GM12878 (cell line): ENCODE results near the gene SGIP1. TPM values are rescaled to one million over a fixed set of nuclear protein-coding genes. Genes with fewer than 3 reads are reported as not detected.

Source experiments
- ATAC-seq: fragments of 200-7000 bp; cut with Tn5 transposase; 3 replicates; pipeline ENCODE4 v1.9.1; 2020; ENCODE audit warnings: mild to moderate bottlenecking, moderate library complexity
- BruUV-seq: library from RNA; stranded (reverse); fragments of 400-500 nt; replicated peaks from 2 replicates; lab custom pipeline; 2021; lab: Mats Ljungman, UMichigan
- CTCF ChIA-PET: fragments of 300-600 bp; sonication (Branson Sonifier 250); formaldehyde crosslinking; extraction: SDS; loops from one replicate; lab custom pipeline; 2021; ENCODE audit warnings: inconsistent platforms; lab: Yijun Ruan, JAX
- POLR2A ChIA-PET: fragments of 350-600 bp; formaldehyde crosslinking; extraction: SDS; loops from one replicate; lab custom pipeline; 2021; ENCODE audit warnings: inconsistent platforms; lab: Charles Lee
- RAD21 ChIA-PET: fragments of 300-600 bp; sonication (Branson Sonifier 250); formaldehyde crosslinking; loops from one replicate; lab custom pipeline; 2023; ENCODE audit warnings: antibody characterized with exemption; ENCODE audit not compliant: unreplicated experiment; lab: Charles Lee
- SMC1A ChIA-PET: fragments of 300-600 bp; sonication (Branson Sonifier 250); formaldehyde crosslinking; loops from one replicate; lab custom pipeline; 2023; ENCODE audit not compliant: unreplicated experiment, uncharacterized antibody; lab: Charles Lee
- DNase-seq: peaks from one replicate; pipeline ENCODE4 v3.0.0-alpha.2; 2011; ENCODE audit warnings: low read depth, low spot score
- FAIRE-seq: peaks from 3 replicates; lab custom pipeline; 2011; peaks lifted over from hg19 to GRCh38; lab: Jason Lieb, UNC
- H2AFZ ChIP-seq: 2 replicates; pipeline ENCODE4 v1.6.0; 2011; ENCODE audit warnings: low read depth, low read length, control low read depth; ENCODE audit not compliant: control insufficient read depth
- H3K27ac ChIP-seq: 2 replicates; pipeline ENCODE4 v1.5.1; 2011; ENCODE audit warnings: control low read depth; ENCODE audit not compliant: control insufficient read depth, insufficient read depth
- H3K27me3 ChIP-seq, 2 experiments: replicated peaks in 1 of 2; 2 replicates each; pipeline versions ENCODE4 v1.6.0 to v1.6.1; 2011; ENCODE audit warnings: low read length in 1 of 2; ENCODE audit not compliant: control insufficient read depth in 2 of 2, insufficient read depth in 2 of 2
- H3K36me3 ChIP-seq, 2 experiments: 2 replicates each; pipeline ENCODE4 v1.5.1; 2011; ENCODE audit warnings: low read length in 1 of 2; ENCODE audit not compliant: control insufficient read depth in 2 of 2, insufficient read depth in 2 of 2
- H3K4me1 ChIP-seq: 2 replicates; pipeline ENCODE4 v1.6.1; 2011; ENCODE audit warnings: mild to moderate bottlenecking, low read length, moderate library complexity, mixed read lengths; ENCODE audit not compliant: control insufficient read depth, insufficient read depth
- H3K4me2 ChIP-seq: 2 replicates; pipeline ENCODE4 v1.6.0; 2011; ENCODE audit warnings: control low read depth; ENCODE audit not compliant: control insufficient read depth, insufficient read depth
- H3K4me3 ChIP-seq: fragments of 200-600 bp; sonication (generic); 2 replicates; pipeline ENCODE4 v1.5.1; 2016
- H3K79me2 ChIP-seq: 2 replicates; pipeline ENCODE4 v1.6.0; 2011; ENCODE audit warnings: low read length; ENCODE audit not compliant: control insufficient read depth, insufficient read depth
- H3K9ac ChIP-seq: 2 replicates; pipeline ENCODE4 v1.8.0; 2011; ENCODE audit warnings: low read length, control low read depth, mixed read lengths; ENCODE audit not compliant: control insufficient read depth, insufficient read depth
- H3K9me3 ChIP-seq: replicated peaks from 3 replicates; pipeline ENCODE4 v1.5.1; 2011; ENCODE audit warnings: mild to moderate bottlenecking, low read length; ENCODE audit not compliant: control insufficient read depth, insufficient read depth
- H4K20me1 ChIP-seq: 2 replicates; pipeline ENCODE4 v1.6.0; 2011; ENCODE audit not compliant: control insufficient read depth, insufficient read depth
- CHD4 ChIP-seq: fragments of 200-600 bp; sonication (generic); IDR thresholded peaks from 2 replicates; pipeline ENCODE4 v1.6.1; 2016; ENCODE audit warnings: mild to moderate bottlenecking
- FOXM1 ChIP-seq: IDR thresholded peaks from 2 replicates; pipeline ENCODE4 v1.6.1; 2012; ENCODE audit warnings: low read depth, mild to moderate bottlenecking, inconsistent platforms, low read length, moderate library complexity
- IKZF1 ChIP-seq: fragments of 450-650 bp; conservative IDR thresholded peaks from 2 replicates; pipeline ENCODE4 v1.6.1; 2017; ENCODE audit warnings: antibody characterized with exemption, mild to moderate bottlenecking
- KDM1A ChIP-seq: fragments of 200-600 bp; sonication (generic); IDR thresholded peaks from 2 replicates; pipeline ENCODE4 v1.6.1; 2016; ENCODE audit warnings: borderline replicate concordance
- SMAD1 ChIP-seq: fragments of 450-650 bp; IDR thresholded peaks from 2 replicates; pipeline ENCODE4 v1.6.1; 2018; ENCODE audit warnings: mild to moderate bottlenecking, low read depth; ENCODE audit not compliant: partially characterized antibody
- SMARCA5 ChIP-seq: fragments of 450-650 bp; IDR thresholded peaks from 2 replicates; pipeline ENCODE4 v1.6.1; 2017; ENCODE audit warnings: mild to moderate bottlenecking
- SMC3 ChIP-seq: IDR thresholded peaks from 2 replicates; pipeline ENCODE4 v1.6.1; 2011; ENCODE audit warnings: low read length, improper control_type of control experiment, borderline replicate concordance
- SP1 ChIP-seq: IDR thresholded peaks from one replicate; pipeline ENCODE4 v1.6.1; 2011; ENCODE audit warnings: low read depth, low read length
- TAF1 ChIP-seq: IDR thresholded peaks from 2 replicates; pipeline ENCODE4 v1.6.1; 2011; ENCODE audit warnings: mild to moderate bottlenecking, low read depth, low read length, borderline replicate concordance
- TCF3 ChIP-seq: IDR thresholded peaks from 2 replicates; pipeline ENCODE4 v1.6.1; 2012; ENCODE audit warnings: low read depth, mild to moderate bottlenecking, low read length, borderline replicate concordance; ENCODE audit not compliant: insufficient read depth
- in situ Hi-C: fragments of 300-500 bp; cut with MboI; formaldehyde crosslinking; loops from 9 replicates; pipeline ENCODE4 v1.14.3; 2018; ENCODE audit warnings: mixed read lengths
- intact Hi-C: fragments of 100-400 bp; cut with micrococcal nuclease; formaldehyde crosslinking; loops from one replicate; pipeline ENCODE4 v1.14.2; 2022; ENCODE audit not compliant: unreplicated experiment
- polyA plus RNA-seq, 11 experiments: library from polyadenylated mRNA; depleted of rRNA in 4 of 11; unstranded in 6 of 11; stranded (reverse) in 5 of 11; fragments of >200 nt; fragmentation: Nextera tagmentation in 4 of 11; fragmentation: Illumina TruSeq in 1 of 11; extraction: Ambion mirVana in 4 of 11; extraction: Trizol in 1 of 11; gene quantifications; 1 replicate in 1 of 11; 2 replicates in 10 of 11; pipeline versions ENCODE4 v1.2.1 to v1.2.3, GENCODE V29; 2011 to 2016; ENCODE audit warnings: inconsistent platforms in 2 of 11, missing spikeins in 2 of 11, low read depth in 1 of 11
- total RNA-seq, 4 experiments: library from RNA; depleted of rRNA in 3 of 4; stranded (reverse); fragments of >200 nt in 3 of 4; fragmentation: Illumina TruSeq in 1 of 4; extraction: Trizol in 1 of 4; gene quantifications; 2 replicates each; pipeline versions ENCODE4 v1.2.1 to v1.2.3, GENCODE V29; 2013 to 2021
- TF ChIP-seq, protein P1 (sequence below): fragments of 450-650 bp; IDR thresholded peaks from 2 replicates; pipeline ENCODE4 v1.6.1; 2017; ENCODE audit warnings: mild to moderate bottlenecking, moderate library complexity
- TF ChIP-seq, protein P2 (sequence below): IDR thresholded peaks from 2 replicates; pipeline ENCODE4 v1.6.1; 2012; ENCODE audit warnings: low read length, inconsistent platforms
- TF ChIP-seq, protein P3 (sequence below): IDR thresholded peaks from 2 replicates; pipeline ENCODE4 v1.6.1; 2012; ENCODE audit warnings: mild to moderate bottlenecking, low read depth, low read length
- TF ChIP-seq, protein P4 (sequence below): fragments of 450-650 bp; formaldehyde crosslinking; IDR thresholded peaks from 2 replicates; pipeline ENCODE4 v1.4.0; 2022; ENCODE audit warnings: mild to moderate bottlenecking, moderate library complexity

SGIP1 gene
- total and polyA plus RNA-seq, 10 of the 15 experiments (the other 5 are each of a cell fraction or from before 2014, with no cell fraction given): 0.15 TPM; not detected in 9

DNA sequence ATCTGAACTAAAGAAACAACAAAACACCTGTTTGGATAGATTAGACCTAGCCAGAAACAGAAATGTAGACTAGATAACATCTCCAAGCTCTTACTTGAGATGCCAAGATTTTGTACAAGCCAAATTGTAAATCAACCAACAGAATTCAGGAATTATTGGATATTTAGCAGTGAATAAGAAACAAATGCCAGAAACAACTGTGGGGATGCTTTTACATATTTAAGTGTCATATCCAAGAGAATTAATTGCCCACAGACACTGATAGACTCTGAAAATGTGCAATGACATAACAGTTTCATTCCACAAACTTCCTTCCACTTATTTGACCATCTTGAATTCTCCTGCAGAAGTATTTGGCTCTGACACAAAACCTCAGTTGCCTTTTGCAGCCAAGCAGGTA, 92.3 kb downstream of the SGIP1 start:
- Histone ChIP-seq H3K27me3 (0 out of 4 replicates have a peak, but pooled peaks cover 0 to 3% of the 10 kb centered on the region in 2 experiments), H3K4me3 (no peak overlapping the region), H3K9me3 (no peaks in the 10 kb centered on the region), H3K9ac (no peak overlapping the region), H3K4me2 (no peak overlapping the region), H2AFZ (no peak overlapping the region), H3K4me1 (no peaks in the 10 kb centered on the region), H3K27ac (no peak overlapping the region), H3K36me3 (no peaks in the 10 kb centered on the region), H3K79me2 (no peaks in the 10 kb centered on the region), H4K20me1 (no peaks in the 10 kb centered on the region)
- in situ Hi-C loops: no loop called here
- FAIRE-seq: no peak
- RAD21 ChIA-PET: no interaction called here
- no peak for ATAC-seq
- CTCF ChIA-PET: no interaction called here
- SMC1A ChIA-PET: no interaction called here
- DNase-seq: no peak
- intact Hi-C loops: no loop called here
- POLR2A ChIA-PET: interaction anchor here (0.6 kb wide), 1 partner anchor 38 kb away, joined by 4 read pairs; no protein-coding TSS in a partner anchor
- no TSS peak for BruUV-seq
- TF ChIP-seq, protein P1, sequence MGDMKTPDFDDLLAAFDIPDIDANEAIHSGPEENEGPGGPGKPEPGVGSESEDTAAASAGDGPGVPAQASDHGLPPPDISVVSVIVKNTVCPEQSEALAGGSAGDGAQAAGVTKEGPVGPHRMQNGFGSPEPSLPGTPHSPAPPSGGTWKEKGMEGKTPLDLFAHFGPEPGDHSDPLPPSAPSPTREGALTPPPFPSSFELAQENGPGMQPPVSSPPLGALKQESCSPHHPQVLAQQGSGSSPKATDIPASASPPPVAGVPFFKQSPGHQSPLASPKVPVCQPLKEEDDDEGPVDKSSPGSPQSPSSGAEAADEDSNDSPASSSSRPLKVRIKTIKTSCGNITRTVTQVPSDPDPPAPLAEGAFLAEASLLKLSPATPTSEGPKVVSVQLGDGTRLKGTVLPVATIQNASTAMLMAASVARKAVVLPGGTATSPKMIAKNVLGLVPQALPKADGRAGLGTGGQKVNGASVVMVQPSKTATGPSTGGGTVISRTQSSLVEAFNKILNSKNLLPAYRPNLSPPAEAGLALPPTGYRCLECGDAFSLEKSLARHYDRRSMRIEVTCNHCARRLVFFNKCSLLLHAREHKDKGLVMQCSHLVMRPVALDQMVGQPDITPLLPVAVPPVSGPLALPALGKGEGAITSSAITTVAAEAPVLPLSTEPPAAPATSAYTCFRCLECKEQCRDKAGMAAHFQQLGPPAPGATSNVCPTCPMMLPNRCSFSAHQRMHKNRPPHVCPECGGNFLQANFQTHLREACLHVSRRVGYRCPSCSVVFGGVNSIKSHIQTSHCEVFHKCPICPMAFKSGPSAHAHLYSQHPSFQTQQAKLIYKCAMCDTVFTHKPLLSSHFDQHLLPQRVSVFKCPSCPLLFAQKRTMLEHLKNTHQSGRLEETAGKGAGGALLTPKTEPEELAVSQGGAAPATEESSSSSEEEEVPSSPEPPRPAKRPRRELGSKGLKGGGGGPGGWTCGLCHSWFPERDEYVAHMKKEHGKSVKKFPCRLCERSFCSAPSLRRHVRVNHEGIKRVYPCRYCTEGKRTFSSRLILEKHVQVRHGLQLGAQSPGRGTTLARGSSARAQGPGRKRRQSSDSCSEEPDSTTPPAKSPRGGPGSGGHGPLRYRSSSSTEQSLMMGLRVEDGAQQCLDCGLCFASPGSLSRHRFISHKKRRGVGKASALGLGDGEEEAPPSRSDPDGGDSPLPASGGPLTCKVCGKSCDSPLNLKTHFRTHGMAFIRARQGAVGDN: no peak
- TF ChIP-seq FOXM1 (no peak), IKZF1 (no peak), SP1 (no peak), SMARCA5 (no peak), SMC3 (no peak), SMAD1 (no peak), CHD4 (no peak), TCF3 (no peak), TAF1 (no peak), KDM1A (no peak)
- TF ChIP-seq, protein P2, sequence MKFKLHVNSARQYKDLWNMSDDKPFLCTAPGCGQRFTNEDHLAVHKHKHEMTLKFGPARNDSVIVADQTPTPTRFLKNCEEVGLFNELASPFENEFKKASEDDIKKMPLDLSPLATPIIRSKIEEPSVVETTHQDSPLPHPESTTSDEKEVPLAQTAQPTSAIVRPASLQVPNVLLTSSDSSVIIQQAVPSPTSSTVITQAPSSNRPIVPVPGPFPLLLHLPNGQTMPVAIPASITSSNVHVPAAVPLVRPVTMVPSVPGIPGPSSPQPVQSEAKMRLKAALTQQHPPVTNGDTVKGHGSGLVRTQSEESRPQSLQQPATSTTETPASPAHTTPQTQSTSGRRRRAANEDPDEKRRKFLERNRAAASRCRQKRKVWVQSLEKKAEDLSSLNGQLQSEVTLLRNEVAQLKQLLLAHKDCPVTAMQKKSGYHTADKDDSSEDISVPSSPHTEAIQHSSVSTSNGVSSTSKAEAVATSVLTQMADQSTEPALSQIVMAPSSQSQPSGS: no peak
- TF ChIP-seq, protein P3, sequence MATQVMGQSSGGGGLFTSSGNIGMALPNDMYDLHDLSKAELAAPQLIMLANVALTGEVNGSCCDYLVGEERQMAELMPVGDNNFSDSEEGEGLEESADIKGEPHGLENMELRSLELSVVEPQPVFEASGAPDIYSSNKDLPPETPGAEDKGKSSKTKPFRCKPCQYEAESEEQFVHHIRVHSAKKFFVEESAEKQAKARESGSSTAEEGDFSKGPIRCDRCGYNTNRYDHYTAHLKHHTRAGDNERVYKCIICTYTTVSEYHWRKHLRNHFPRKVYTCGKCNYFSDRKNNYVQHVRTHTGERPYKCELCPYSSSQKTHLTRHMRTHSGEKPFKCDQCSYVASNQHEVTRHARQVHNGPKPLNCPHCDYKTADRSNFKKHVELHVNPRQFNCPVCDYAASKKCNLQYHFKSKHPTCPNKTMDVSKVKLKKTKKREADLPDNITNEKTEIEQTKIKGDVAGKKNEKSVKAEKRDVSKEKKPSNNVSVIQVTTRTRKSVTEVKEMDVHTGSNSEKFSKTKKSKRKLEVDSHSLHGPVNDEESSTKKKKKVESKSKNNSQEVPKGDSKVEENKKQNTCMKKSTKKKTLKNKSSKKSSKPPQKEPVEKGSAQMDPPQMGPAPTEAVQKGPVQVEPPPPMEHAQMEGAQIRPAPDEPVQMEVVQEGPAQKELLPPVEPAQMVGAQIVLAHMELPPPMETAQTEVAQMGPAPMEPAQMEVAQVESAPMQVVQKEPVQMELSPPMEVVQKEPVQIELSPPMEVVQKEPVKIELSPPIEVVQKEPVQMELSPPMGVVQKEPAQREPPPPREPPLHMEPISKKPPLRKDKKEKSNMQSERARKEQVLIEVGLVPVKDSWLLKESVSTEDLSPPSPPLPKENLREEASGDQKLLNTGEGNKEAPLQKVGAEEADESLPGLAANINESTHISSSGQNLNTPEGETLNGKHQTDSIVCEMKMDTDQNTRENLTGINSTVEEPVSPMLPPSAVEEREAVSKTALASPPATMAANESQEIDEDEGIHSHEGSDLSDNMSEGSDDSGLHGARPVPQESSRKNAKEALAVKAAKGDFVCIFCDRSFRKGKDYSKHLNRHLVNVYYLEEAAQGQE: no peak
- TF ChIP-seq, protein P4, sequence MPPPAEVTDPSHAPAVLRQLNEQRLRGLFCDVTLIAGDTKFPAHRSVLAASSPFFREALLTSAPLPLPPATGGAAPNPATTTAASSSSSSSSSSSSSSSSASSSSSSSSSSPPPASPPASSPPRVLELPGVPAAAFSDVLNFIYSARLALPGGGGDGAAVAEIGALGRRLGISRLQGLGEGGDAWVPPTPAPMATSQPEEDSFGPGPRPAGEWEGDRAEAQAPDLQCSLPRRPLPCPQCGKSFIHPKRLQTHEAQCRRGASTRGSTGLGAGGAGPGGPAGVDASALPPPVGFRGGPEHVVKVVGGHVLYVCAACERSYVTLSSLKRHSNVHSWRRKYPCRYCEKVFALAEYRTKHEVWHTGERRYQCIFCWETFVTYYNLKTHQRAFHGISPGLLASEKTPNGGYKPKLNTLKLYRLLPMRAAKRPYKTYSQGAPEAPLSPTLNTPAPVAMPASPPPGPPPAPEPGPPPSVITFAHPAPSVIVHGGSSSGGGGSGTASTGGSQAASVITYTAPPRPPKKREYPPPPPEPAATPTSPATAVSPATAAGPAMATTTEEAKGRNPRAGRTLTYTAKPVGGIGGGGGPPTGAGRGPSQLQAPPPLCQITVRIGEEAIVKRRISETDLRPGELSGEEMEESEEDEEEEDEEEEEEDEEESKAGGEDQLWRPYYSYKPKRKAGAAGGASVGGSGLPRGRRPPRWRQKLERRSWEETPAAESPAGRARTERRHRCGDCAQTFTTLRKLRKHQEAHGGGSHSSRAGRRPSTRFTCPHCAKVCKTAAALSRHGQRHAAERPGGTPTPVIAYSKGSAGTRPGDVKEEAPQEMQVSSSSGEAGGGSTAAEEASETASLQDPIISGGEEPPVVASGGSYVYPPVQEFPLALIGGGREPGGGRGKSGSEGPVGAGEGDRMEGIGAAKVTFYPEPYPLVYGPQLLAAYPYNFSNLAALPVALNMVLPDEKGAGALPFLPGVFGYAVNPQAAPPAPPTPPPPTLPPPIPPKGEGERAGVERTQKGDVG (CRISPR knock-in tag): no peak
